Loucy (cell line): Measurements from ENCODE around the gene SYMPK.

Experiments
- H2AFZ ChIP-seq: fragments of 200-600 bp; sonication (generic); 2 replicates; pipeline ENCODE4 v1.6.0; 2016; ENCODE audit warnings: antibody characterized with exemption, mild to moderate bottlenecking, low read length, moderate library complexity
- H3F3A ChIP-seq: fragments of 200-600 bp; 2 replicates; pipeline ENCODE4 v1.6.0; 2016; ENCODE audit warnings: antibody characterized with exemption, low read depth, mild to moderate bottlenecking
- H3K27me3 ChIP-seq: fragments of 200-600 bp; sonication (generic); 2 replicates; pipeline ENCODE4 v1.6.1; 2014; ENCODE audit warnings: low read length, mild to moderate bottlenecking; ENCODE audit not compliant: insufficient read depth, poor library complexity, severe bottlenecking
- H3K36me3 ChIP-seq: fragments of 200-600 bp; sonication (generic); 2 replicates; pipeline ENCODE4 v1.6.1; 2016; ENCODE audit warnings: low read length; ENCODE audit not compliant: insufficient read depth
- H3K4me1 ChIP-seq: fragments of 200-600 bp; sonication (generic); 2 replicates; pipeline ENCODE4 v1.5.1; 2014; ENCODE audit warnings: low read length, mild to moderate bottlenecking; ENCODE audit not compliant: insufficient read depth, poor library complexity, severe bottlenecking
- H3K4me2 ChIP-seq: fragments of 200-600 bp; sonication (generic); 2 replicates; pipeline ENCODE4 v1.6.0; 2014; ENCODE audit warnings: antibody characterized with exemption, low read length, low read depth, mild to moderate bottlenecking; ENCODE audit not compliant: poor library complexity, severe bottlenecking
- H3K4me3 ChIP-seq: fragments of 200-600 bp; sonication (generic); 2 replicates; pipeline ENCODE4 v1.5.1; 2014; ENCODE audit warnings: low read length, mild to moderate bottlenecking, mixed read lengths; ENCODE audit not compliant: poor library complexity, severe bottlenecking
- H3K79me2 ChIP-seq: fragments of 200-600 bp; sonication (generic); 2 replicates; pipeline ENCODE4 v1.6.1; 2014; ENCODE audit warnings: low read length; ENCODE audit not compliant: insufficient read depth
- H3K9ac ChIP-seq: fragments of 200-600 bp; sonication (generic); 2 replicates; pipeline ENCODE4 v1.6.0; 2014; ENCODE audit warnings: mild to moderate bottlenecking, low read depth, low read length, moderate library complexity; ENCODE audit not compliant: poor library complexity, severe bottlenecking
- H3K9me2 ChIP-seq: fragments of 200-600 bp; sonication (generic); replicated peaks from 2 replicates; pipeline ENCODE4 v1.6.1; 2016; ENCODE audit warnings: low read depth, low read length, mixed read lengths
- H3K9me3 ChIP-seq: fragments of 200-600 bp; sonication (generic); 2 replicates; pipeline ENCODE4 v1.6.1; 2014; ENCODE audit warnings: mild to moderate bottlenecking, antibody characterized with exemption, low read length, low read depth; ENCODE audit not compliant: insufficient read depth
- H4K20me1 ChIP-seq: fragments of 200-600 bp; sonication (generic); 2 replicates; pipeline ENCODE4 v1.6.0; 2014; ENCODE audit warnings: antibody characterized with exemption, low read length, mild to moderate bottlenecking; ENCODE audit not compliant: insufficient read depth, poor library complexity, severe bottlenecking
- EZH2phosphoT487 ChIP-seq: fragments of 200-600 bp; IDR thresholded peaks from 2 replicates; pipeline ENCODE4 v1.6.1; 2018; ENCODE audit warnings: antibody characterized with exemption, mild to moderate bottlenecking, moderate library complexity, borderline replicate concordance
- TF ChIP-seq, protein P1 (sequence below): fragments of 200-600 bp; sonication (generic); conservative IDR thresholded peaks from 2 replicates; pipeline ENCODE4 v1.5.1; 2014; ENCODE audit warnings: mild to moderate bottlenecking, antibody characterized with exemption, low read length

SYMPK gene

DNA sequence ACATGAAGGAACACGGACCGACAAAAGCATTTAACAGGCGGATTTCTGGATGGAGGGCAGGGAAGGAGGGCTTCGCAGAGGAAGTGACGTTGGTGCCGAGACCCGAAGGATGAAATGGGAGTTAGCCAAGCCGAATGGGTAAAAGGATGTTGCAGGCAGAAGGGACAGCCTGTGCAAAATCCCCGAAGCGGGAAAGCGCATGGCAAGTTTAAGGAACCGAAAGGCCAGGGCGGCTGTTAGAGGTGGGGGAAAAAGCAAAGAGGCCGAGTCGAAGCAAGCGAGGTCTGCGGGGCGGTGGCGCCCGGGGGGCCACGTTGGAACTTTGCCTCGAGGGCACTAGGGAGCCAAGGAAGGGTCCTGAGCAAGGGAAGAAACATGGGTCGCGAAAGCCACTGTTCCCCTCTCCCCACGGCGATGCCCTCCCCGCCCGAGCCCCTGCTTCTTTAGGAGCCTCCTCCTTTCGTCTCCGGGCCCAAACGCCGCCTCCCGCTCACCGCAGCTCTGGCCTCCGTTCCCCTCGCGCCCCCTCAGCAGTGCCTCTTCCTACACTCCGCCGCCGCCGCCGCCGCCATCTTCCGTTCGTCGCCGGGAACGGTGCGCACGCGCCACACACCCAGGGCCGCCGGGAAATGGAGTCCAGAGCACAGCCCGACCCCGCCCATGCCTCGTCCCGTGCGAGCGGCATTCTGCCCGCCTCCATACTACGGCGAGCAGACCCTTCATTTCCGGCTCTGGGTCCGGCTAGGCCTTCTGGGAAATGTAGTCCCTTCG is at the start of gene SYMPK:
SYMPK (minus strand) TSS at position 584 of the 771 bp plus-strand sequence. CDS start 8,652 bp downstream, outside the sequence.
- peak within 1 kb of the TSS; percentile 74 for H3K4me2 ChIP-seq
- H3K27me3 ChIP-seq = no peaks in the 10 kb centered on the region
- H3K4me3 ChIP-seq = peak within 1 kb of the TSS; percentile 81
- peaks cover 13% of the 10 kb centered on the region for H4K20me1 ChIP-seq
- H2AFZ ChIP-seq = peak within 1 kb of the TSS; percentile 79
- peaks cover 9% of the 10 kb centered on the region for H3K4me1 ChIP-seq
- no peaks in the 10 kb centered on the region for H3F3A ChIP-seq
- H3K9me2 ChIP-seq = no peaks in the 10 kb centered on the region
- H3K36me3 ChIP-seq = peaks cover 4% of the 10 kb centered on the region; the same call in 1 of the 2 replicates
- H3K9me3 ChIP-seq = no peaks in the 10 kb centered on the region
- peak within 1 kb of the TSS; percentile 85 for H3K9ac ChIP-seq
- TF ChIP-seq, protein P1, sequence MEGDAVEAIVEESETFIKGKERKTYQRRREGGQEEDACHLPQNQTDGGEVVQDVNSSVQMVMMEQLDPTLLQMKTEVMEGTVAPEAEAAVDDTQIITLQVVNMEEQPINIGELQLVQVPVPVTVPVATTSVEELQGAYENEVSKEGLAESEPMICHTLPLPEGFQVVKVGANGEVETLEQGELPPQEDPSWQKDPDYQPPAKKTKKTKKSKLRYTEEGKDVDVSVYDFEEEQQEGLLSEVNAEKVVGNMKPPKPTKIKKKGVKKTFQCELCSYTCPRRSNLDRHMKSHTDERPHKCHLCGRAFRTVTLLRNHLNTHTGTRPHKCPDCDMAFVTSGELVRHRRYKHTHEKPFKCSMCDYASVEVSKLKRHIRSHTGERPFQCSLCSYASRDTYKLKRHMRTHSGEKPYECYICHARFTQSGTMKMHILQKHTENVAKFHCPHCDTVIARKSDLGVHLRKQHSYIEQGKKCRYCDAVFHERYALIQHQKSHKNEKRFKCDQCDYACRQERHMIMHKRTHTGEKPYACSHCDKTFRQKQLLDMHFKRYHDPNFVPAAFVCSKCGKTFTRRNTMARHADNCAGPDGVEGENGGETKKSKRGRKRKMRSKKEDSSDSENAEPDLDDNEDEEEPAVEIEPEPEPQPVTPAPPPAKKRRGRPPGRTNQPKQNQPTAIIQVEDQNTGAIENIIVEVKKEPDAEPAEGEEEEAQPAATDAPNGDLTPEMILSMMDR = no peak
- no peak for TF ChIP-seq EZH2phosphoT487
- H3K79me2 ChIP-seq = peaks cover 37% of the 10 kb centered on the region

DNA sequence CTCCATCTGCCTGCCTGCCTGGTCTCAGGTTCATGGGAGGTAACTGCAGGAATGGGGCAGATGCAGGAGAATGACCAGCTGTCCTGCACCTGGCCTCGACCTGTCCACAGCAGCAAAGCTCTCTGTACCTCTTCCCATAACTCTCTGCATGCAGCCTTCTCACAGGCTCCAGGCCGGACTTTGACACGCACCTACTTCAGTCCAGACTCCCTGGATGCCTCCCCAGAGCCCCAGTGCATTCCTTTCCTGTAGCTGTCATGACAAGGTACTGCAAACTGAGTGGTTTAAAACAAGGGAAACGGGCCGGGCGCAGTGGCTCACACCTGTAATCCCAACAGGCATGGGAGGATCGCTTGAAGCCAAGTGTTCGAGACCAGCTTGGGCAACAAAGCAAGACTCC is 48.3 kb upstream of the SYMPK start:
- Histone ChIP-seq H3K9ac (no peak overlapping the region), H3F3A (no peaks in the 10 kb centered on the region), H3K79me2 (no peaks in the 10 kb centered on the region), H3K4me2 (no peak overlapping the region), H3K9me3 (no peaks in the 10 kb centered on the region), H3K9me2 (no peaks in the 10 kb centered on the region), H3K27me3 (no peaks in the 10 kb centered on the region), H3K36me3 (no peaks in the 10 kb centered on the region), H3K4me3 (no peak overlapping the region), H3K4me1 (no peaks in the 10 kb centered on the region), H4K20me1 (no peaks in the 10 kb centered on the region), H2AFZ (no peak overlapping the region)
- no peak for TF ChIP-seq EZH2phosphoT487
- TF ChIP-seq, protein P1 = no peak

DNA sequence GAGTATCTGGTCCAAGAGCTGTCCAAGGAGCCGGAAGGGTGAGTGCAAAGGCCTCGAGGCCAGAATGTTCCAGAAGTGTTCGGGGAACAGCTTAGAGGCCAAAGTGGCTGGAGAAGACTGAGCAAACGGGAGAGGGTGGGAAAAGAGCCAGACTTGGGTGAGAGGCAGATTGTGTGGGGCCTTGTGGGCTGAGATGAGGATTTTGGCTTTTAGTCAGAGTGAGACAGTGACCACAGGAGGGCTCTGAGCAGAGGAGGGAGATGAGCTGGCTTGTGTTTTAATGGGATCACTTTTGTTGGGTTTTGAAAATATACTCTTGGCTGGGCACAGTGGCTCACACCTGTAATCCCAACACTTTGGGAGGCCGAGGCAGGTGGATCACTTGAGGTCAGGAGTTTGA is 46.0 kb upstream of the SYMPK start:
- Histone ChIP-seq H2AFZ (no peak overlapping the region), H3K27me3 (no peaks in the 10 kb centered on the region), H3K4me3 (no peak overlapping the region), H3K4me1 (no peaks in the 10 kb centered on the region), H3K36me3 (no peaks in the 10 kb centered on the region), H3K79me2 (no peaks in the 10 kb centered on the region), H3F3A (no peaks in the 10 kb centered on the region), H3K4me2 (no peak overlapping the region), H4K20me1 (no peaks in the 10 kb centered on the region), H3K9me2 (no peaks in the 10 kb centered on the region), H3K9me3 (no peaks in the 10 kb centered on the region), H3K9ac (no peak overlapping the region)
- TF ChIP-seq, protein P1 = no peak
- TF ChIP-seq EZH2phosphoT487 = no peak
